Frontal cortex (tissue), 4 donors: ENCODE results near the gene SND1. TPM values are rescaled to one million over a fixed set of nuclear protein-coding genes. Genes with fewer than 3 reads are reported as not detected.
A peak's percentile ranks its signal among the peaks of the same experiment; 100 is the strongest.

Source experiments
- DNase-seq, 2 donors: peaks; one replicate each; pipeline ENCODE4 v3.0.0; 2012; ENCODE audit warnings: low spot score in 2 of 2
- FAIRE-seq: peaks from 2 replicates; lab custom pipeline; 2012; peaks lifted over from hg19 to GRCh38; lab: Jason Lieb, UNC
- total RNA-seq: library from RNA; depleted of rRNA; stranded (reverse); fragments of >200 nt; gene quantifications from one replicate; pipeline ENCODE4 v1.2.3, GENCODE V29; 2014
- donor health status: control.
- donor health status: control.
- donor health status: control.

Gene SND1
- total RNA-seq, 1 donor from 2014 or later: 56.3 TPM

- no peak for FAIRE-seq
- DNase-seq: peak in 1 of 2 donors; percentile 46
These were observed 383.7 kb downstream of the SND1 start for GRCh38 chr7:128035712-128036111.

DNA sequence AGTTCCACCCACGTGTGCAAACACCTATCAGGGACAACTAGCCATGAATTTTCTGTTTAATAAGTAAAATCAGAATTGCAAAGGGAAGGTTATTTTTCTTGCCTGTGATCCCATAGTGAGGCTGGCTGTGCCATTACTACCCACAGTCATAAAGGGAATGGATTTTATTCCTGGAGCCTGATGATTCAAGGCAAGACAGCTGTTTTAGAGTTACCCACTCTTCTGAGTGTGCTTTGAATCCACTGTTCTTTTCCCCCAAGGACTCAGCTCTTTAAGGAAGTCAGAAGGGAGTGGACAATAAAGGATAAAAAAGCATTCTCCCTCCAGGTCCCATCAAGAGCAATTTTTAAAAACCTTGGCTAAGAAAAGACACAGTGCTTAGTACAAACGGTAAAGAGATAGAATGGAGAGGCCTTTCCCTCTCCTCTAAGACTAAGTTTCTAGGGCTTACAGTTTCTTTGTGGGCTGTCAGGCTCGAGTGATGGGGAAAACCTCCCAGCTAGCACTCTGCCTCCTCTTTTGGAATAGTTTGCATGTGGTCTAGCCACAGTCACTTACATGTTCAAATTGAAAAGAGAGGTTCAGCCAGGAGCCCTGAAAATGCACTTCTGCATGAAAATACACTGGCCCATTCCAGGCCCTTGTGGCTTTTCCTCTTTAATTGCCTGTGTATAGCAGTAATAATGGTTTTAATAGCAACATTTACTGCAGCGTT is 384.4 kb downstream of the SND1 start:
- no peak for FAIRE-seq

DNA sequence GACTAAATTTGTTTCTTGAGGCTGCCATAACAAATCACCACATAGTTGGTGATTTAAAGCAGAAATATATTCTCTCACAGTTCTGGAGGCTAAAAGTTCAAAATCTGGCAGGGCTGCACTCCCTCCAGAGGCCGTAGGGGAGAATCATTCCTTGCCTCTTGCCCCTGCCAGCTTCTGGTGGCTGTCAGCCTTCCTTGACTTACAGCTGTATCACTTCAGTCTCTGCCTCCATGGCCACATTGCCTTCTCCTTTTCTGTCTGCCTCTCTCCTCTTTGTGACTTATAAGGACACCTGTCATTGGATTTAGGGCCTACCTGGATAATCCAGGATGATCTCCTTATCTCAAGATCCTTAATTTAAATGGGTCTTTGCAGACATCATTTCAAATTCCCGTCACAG is 385.1 kb downstream of the SND1 start:
- DNase-seq (no peak), FAIRE-seq (no peak)

More for the DNA sequence above, 384.4 kb downstream of the SND1 start:
- DNase-seq: no peak

GRCh38 chr7:128037880-128038619 is 386.1 kb downstream of the SND1 start:
- no peak for DNase-seq
- FAIRE-seq: no peak

- no peak for DNase-seq
- no peak for FAIRE-seq
These were observed 387.6 kb downstream of the SND1 start for GRCh38 chr7:128039544-128039953.

DNA sequence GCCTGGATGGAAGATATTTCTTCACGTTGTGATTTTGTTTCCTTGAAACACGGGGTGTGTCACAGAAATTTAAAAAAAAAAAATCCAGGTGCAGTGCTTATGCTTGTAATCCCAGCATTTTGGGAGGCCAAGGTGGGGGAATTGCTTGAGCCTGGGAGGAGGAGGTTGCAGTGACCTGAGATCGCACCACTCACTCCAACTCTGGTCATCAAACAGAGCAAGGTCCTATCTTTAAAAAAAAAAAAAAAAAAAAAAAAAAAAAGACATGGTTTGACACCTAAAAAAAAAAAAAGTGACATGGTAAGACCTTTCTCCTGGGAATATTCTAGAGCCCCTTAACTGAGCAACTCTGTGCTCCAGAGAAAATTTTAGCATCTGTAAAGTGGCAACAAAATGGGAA is 388.2 kb downstream of the SND1 start:
- no peak for FAIRE-seq

GRCh38 chr7:128041203-128041602 is 389.2 kb downstream of the SND1 start:
- FAIRE-seq: no peak
- DNase-seq: no peak

More for the DNA sequence above, 388.2 kb downstream of the SND1 start:
- DNase-seq: no peak

- DNase-seq: peak; percentile 43 to 64
- peak; percentile 23 for FAIRE-seq
These were observed 390.0 kb downstream of the SND1 start for GRCh38 chr7:128042012-128042411.

GRCh38 chr7:128044064-128044463 is 392.1 kb downstream of the SND1 start:
- no peak for FAIRE-seq

DNA sequence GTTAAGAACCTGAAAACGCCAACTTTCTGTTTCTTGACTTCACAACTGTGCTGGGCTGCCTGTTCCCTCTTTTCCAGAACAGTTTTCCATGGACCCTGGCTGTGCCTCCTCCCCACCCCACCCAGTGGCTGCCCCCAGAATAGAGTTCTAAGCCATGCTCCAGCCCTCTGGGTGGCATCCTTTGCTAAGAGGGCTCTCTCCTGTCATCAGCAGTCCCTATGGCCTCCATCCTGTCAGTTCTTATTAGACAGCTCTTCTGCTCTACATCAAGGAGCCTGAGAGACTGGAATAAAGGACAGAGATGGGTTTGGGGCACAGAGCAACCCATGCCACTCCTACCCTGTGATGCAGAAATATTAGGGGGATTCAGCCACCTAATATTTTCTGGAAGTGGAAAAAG is 393.2 kb downstream of the SND1 start:
- DNase-seq (no peak), FAIRE-seq (no peak)

More at GRCh38 chr7:128044064-128044463, 392.1 kb downstream of the SND1 start:
- DNase-seq: no peak

GRCh38 chr7:128045766-128046165 is 393.8 kb downstream of the SND1 start:
- DNase-seq: no peak
- FAIRE-seq: no peak

GRCh38 chr7:128052404-128052803 is 400.4 kb downstream of the SND1 start:
- FAIRE-seq (no peak), DNase-seq (no peak)

- FAIRE-seq: no peak
These were observed 401.0 kb downstream of the SND1 start for GRCh38 chr7:128053023-128053422.

DNA sequence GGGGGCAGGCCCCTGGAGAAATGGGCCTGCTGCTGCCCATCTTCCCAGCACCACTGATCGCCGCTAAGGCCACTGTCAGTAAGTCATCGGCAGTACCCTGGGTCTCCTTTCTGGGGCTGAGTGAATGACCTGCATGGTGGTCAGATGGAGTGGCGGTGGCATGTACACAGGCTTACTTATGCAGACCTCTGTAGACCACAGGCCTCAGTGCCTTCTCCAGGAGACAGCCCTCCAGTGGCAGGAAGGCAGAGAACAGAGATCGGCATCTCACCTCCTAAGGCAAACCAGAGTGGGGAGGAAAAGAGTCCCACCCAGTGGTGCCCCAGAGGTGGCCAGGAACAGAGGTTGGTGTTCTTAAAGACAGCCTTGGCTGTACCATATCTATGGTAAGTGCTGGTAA is 402.0 kb downstream of the SND1 start:
- DNase-seq (no peak), FAIRE-seq (no peak)

More at GRCh38 chr7:128053023-128053422, 401.0 kb downstream of the SND1 start:
- DNase-seq: no peak

DNA sequence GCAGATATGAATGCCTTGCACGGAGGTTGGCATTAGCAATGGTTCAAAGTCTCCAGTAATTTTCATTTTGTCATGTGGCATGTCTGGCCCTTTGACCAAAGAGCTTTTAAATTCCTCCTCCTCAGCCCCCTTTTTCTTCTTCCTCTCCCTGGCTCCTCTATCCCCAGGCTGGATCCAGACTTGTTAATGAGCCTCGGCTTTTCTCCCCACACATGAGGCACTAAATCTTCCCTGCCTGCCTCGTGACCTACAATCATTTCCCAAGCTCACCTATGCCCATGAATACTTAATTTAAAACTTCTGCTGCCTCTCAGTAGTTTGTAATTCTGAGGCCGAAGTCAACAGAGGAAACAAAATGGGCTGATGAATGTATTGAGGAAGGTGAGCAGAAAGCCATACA is 402.5 kb downstream of the SND1 start:
- DNase-seq (no peak), FAIRE-seq (no peak)

DNA sequence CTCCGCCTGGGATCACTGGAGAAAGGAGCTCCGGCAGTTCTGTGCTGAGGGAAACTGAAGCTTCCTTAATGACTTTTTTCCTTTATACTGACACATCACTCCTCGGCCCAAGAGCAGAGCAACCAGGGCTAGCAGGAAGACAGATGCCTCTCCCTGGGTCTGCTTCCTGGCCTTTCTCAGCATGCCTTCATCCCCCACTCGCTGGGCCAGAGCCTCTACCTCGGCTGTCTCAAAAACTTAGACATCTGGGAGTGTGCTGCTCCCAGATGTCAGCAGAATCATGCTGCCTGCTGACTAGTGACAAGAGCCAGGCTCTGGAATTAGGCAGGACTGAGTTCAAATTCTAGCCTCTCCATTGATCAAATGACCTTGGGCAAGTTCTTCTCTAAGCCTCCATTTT is 403.6 kb downstream of the SND1 start:
- DNase-seq (no peak), FAIRE-seq (no peak)

GRCh38 chr7:128056901-128057300 is 404.9 kb downstream of the SND1 start:
- DNase-seq: no peak

DNA sequence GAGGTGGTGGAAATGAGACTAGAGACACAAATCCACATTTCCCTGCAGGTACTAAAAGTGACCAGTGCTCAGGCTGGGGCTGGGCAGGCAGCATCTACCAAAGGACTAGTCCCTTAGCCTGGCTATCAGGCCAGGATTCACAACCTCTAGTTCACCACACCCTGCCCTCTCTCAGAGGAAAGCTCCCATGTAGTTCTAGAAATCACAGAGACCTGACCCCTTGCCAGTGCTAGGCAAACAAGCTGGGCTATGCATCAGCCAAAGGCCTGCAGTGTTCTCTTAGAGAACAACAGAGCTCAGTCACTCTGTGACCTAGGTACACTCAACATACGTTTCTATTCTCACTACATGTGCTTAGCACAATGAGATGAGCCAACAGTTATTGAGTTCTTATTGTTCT is 405.9 kb downstream of the SND1 start:
- DNase-seq (no peak), FAIRE-seq (no peak)

More at GRCh38 chr7:128056901-128057300, 404.9 kb downstream of the SND1 start:
- FAIRE-seq: no peak

DNA sequence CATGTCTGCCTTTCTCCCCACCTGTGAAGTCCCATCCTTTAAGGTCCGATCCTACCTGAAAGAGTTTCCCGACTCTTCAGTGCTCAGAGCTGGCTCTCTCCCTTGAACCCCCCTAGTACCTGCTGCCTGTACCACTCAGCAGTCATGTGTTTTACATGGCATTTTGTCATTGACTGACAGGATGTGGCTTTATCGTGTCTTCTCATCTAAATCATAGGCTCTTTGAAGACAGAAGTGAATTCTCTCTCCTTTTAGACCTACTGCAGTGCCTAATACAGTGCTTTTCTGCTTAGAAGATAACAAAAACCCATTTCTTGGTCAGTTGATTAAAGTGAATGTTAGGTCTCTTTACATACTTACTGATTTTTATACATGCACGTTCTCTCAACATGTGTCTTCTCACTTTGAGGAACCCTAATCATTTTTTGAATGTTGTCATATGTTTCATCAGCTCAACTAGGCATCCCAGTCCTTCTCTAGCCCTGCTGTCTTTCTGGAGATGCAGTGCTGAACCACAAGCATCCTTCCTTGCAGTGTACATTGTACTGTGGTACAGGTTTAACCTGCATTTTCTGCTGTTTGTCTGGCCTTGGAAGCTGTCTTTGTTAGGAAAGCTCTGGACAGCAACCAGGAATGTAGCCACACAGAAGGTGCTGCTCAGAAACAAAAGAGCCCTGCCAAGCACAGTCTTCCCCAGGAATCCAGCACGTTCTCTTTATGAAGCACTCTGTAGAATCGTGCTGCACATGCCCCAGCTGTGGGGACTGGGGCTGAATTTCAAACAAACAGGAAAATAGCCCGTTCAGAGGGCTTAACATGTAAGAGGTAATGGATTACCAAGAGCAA is 407.4 kb downstream of the SND1 start:
- FAIRE-seq (no peak), DNase-seq (no peak)

GRCh38 chr7:128060018-128060417 is 408.0 kb downstream of the SND1 start:
- FAIRE-seq: no peak
- no peak for DNase-seq
